Effector memory CD4-positive, alpha-beta T cell (primary cell): Measurements from ENCODE around the gene SHKBP1.
A peak's percentile ranks its signal among the peaks of the same experiment; 100 is the strongest.

ENCODE experiments used
- DNase-seq, 3 donors: peaks; one replicate each; pipeline ENCODE4 v3.0.0-alpha.2; 2020
- H3K27ac ChIP-seq: 2 replicates; pipeline ENCODE4 v1.7.0; 2013; ENCODE audit warnings: mild to moderate bottlenecking, low read length, moderate library complexity; ENCODE audit not compliant: insufficient read depth, poor library complexity, severe bottlenecking
- H3K27me3 ChIP-seq: replicated peaks from 2 replicates; pipeline ENCODE4 v1.7.0; 2013; ENCODE audit warnings: mild to moderate bottlenecking, low read length; ENCODE audit not compliant: insufficient read depth, control insufficient read depth, poor library complexity, severe bottlenecking
- H3K36me3 ChIP-seq: 2 replicates; pipeline ENCODE4 v1.7.0; 2013; ENCODE audit warnings: mild to moderate bottlenecking, low read length, moderate library complexity; ENCODE audit not compliant: control insufficient read depth, insufficient read depth
- H3K4me1 ChIP-seq: 2 replicates; pipeline ENCODE4 v1.7.0; 2013; ENCODE audit warnings: low read length, mild to moderate bottlenecking; ENCODE audit not compliant: control insufficient read depth, insufficient read depth, poor library complexity, severe bottlenecking
- H3K4me3 ChIP-seq: 2 replicates; pipeline ENCODE4 v1.7.0; 2013; ENCODE audit warnings: low read length, low read depth, mild to moderate bottlenecking; ENCODE audit not compliant: insufficient read depth, poor library complexity, severe bottlenecking
- H3K9me3 ChIP-seq: 2 replicates; pipeline ENCODE4 v1.7.0; 2013; ENCODE audit warnings: mild to moderate bottlenecking, low read length, moderate library complexity; ENCODE audit not compliant: control insufficient read depth

SHKBP1 gene

GRCh38 chr19:40599902-40600569 is 23.4 kb downstream of the SHKBP1 start:
- DNase-seq = no peak
- peaks cover 41% of the 10 kb centered on the region for H3K27me3 ChIP-seq
- H3K4me1 ChIP-seq = peaks cover 66% of the 10 kb centered on the region
- no peaks in the 10 kb centered on the region for H3K9me3 ChIP-seq
- H3K27ac ChIP-seq = no peak overlapping the region
- H3K36me3 ChIP-seq = no peaks in the 10 kb centered on the region
- H3K4me3 ChIP-seq = peak overlapping the region; percentile 11

GRCh38 chr19:40600570-40601133 is 24.0 kb downstream of the SHKBP1 start:
- Histone ChIP-seq H3K4me3 (peak overlapping the region; percentile 13), H3K36me3 (no peaks in the 10 kb centered on the region), H3K9me3 (no peaks in the 10 kb centered on the region), H3K27ac (no peak overlapping the region), H3K4me1 (peaks cover 73% of the 10 kb centered on the region), H3K27me3 (peaks cover 41% of the 10 kb centered on the region)
- no peak for DNase-seq

- H3K27ac ChIP-seq = no peak within 1 kb of the TSS
- no peaks in the 10 kb centered on the region for H3K9me3 ChIP-seq
- peaks cover 78% of the 10 kb centered on the region for H3K4me1 ChIP-seq
- no peak for DNase-seq
- H3K36me3 ChIP-seq = no peaks in the 10 kb centered on the region
- peak within 1 kb of the TSS; percentile 48 for H3K4me3 ChIP-seq
- peaks cover 41% of the 10 kb centered on the region for H3K27me3 ChIP-seq
Observed at GRCh38 chr19:40601134-40601974, 24.7 kb downstream of the SHKBP1 start, which contains the start of gene LTBP4. LTBP4 (plus strand) TSS chr19:40601369; CDS start chr19:40601388, 19 bp downstream.

GRCh38 chr19:40603071-40603388 is 26.4 kb downstream of the SHKBP1 start:
- peaks cover 36% of the 10 kb centered on the region for H3K27me3 ChIP-seq
- H3K27ac ChIP-seq = no peak overlapping the region
- no peak for DNase-seq
- no peaks in the 10 kb centered on the region for H3K36me3 ChIP-seq
- peaks cover 77% of the 10 kb centered on the region for H3K4me1 ChIP-seq
- H3K4me3 ChIP-seq = no peak overlapping the region
- H3K9me3 ChIP-seq = no peaks in the 10 kb centered on the region

- Histone ChIP-seq H3K27ac (peak overlapping the region; percentile 37), H3K4me1 (peaks cover 72% of the 10 kb centered on the region), H3K36me3 (no peaks in the 10 kb centered on the region), H3K9me3 (no peaks in the 10 kb centered on the region), H3K27me3 (peaks cover 30% of the 10 kb centered on the region), H3K4me3 (peak overlapping the region; percentile 29)
- DNase-seq = peak; percentile 96 to 97 (median 96)
Observed at GRCh38 chr19:40603389-40604170, 26.9 kb downstream of the SHKBP1 start.

GRCh38 chr19:40604171-40604646 is 27.5 kb downstream of the SHKBP1 start:
- Histone ChIP-seq H3K9me3 (no peaks in the 10 kb centered on the region), H3K4me1 (peaks cover 67% of the 10 kb centered on the region), H3K4me3 (peak overlapping the region; percentile 29), H3K36me3 (no peaks in the 10 kb centered on the region), H3K27me3 (peaks cover 24% of the 10 kb centered on the region), H3K27ac (peak overlapping the region; percentile 45)
- DNase-seq = no peak

- no peak for DNase-seq
- H3K4me1 ChIP-seq = peaks cover 67% of the 10 kb centered on the region
- peak overlapping the region; percentile 76 for H3K27ac ChIP-seq
Observed at GRCh38 chr19:40604647-40605215, 28.1 kb downstream of the SHKBP1 start.

GRCh38 chr19:40605216-40605971 is 28.7 kb downstream of the SHKBP1 start:
- peaks cover 67% of the 10 kb centered on the region for H3K4me1 ChIP-seq
- no peaks in the 10 kb centered on the region for H3K36me3 ChIP-seq
- peaks cover 13% of the 10 kb centered on the region for H3K27me3 ChIP-seq
- H3K27ac ChIP-seq = peak overlapping the region; percentile 76
- DNase-seq = peak; percentile 81 to 85 (median 84)
- no peaks in the 10 kb centered on the region for H3K9me3 ChIP-seq
- peak overlapping the region; percentile 56 for H3K4me3 ChIP-seq

More at GRCh38 chr19:40604647-40605215, 28.1 kb downstream of the SHKBP1 start:
- H3K4me3 ChIP-seq = peak overlapping the region; percentile 56
- no peaks in the 10 kb centered on the region for H3K9me3 ChIP-seq
- peaks cover 19% of the 10 kb centered on the region for H3K27me3 ChIP-seq
- H3K36me3 ChIP-seq = no peaks in the 10 kb centered on the region
